Osteoblast (primary cell): Measurements from ENCODE around the gene CCDC154. TPM values are rescaled to one million over a fixed set of nuclear protein-coding genes. Genes with fewer than 3 reads are reported as not detected.

Experiments
- DNase-seq: peaks from one replicate; pipeline ENCODE4 v3.0.0; 2011; ENCODE audit warnings: low spot score, mixed read lengths; ENCODE audit not compliant: insufficient read length; ENCODE audit errors: missing footprints
- H2AFZ ChIP-seq: 2 replicates; pipeline ENCODE4 v1.6.0; 2011; ENCODE audit warnings: mild to moderate bottlenecking, low read length
- H3K27ac ChIP-seq: 2 replicates; pipeline ENCODE4 v1.5.1; 2011; ENCODE audit warnings: mild to moderate bottlenecking, low read depth, low read length, moderate library complexity
- H3K27me3 ChIP-seq: 2 replicates; pipeline ENCODE4 v1.6.0; 2012; ENCODE audit warnings: mild to moderate bottlenecking, control low read depth, inconsistent platforms, low read length, moderate library complexity; ENCODE audit not compliant: insufficient read depth
- H3K36me3 ChIP-seq: 2 replicates; pipeline ENCODE4 v1.5.1; 2011; ENCODE audit warnings: mild to moderate bottlenecking, low read length, control low read depth, moderate library complexity; ENCODE audit not compliant: insufficient read depth
- H3K4me1 ChIP-seq: 2 replicates; pipeline ENCODE4 v1.5.1; 2011; ENCODE audit warnings: mild to moderate bottlenecking, low read length, control low read depth, moderate library complexity; ENCODE audit not compliant: insufficient read depth
- H3K4me2 ChIP-seq: 2 replicates; pipeline ENCODE4 v1.6.0; 2011; ENCODE audit warnings: mild to moderate bottlenecking, low read length; ENCODE audit not compliant: insufficient read depth
- H3K4me3 ChIP-seq: fragments of 200-600 bp; sonication (generic); 3 replicates; pipeline ENCODE4 v1.5.1; 2012; ENCODE audit warnings: mild to moderate bottlenecking, low read length, inconsistent platforms; ENCODE audit not compliant: insufficient read depth
- H3K79me2 ChIP-seq: 2 replicates; pipeline ENCODE4 v1.6.0; 2012; ENCODE audit warnings: mild to moderate bottlenecking, low read length, control low read depth, inconsistent platforms; ENCODE audit not compliant: insufficient read depth
- H3K9me3 ChIP-seq: 2 replicates; pipeline ENCODE4 v1.5.1; 2011; ENCODE audit warnings: low read depth, low read length, control low read depth
- H4K20me1 ChIP-seq: 2 replicates; pipeline ENCODE4 v1.6.0; 2012; ENCODE audit warnings: mild to moderate bottlenecking, low read length, control low read depth; ENCODE audit not compliant: insufficient read depth
- total RNA-seq: library from RNA; depleted of rRNA; stranded (reverse); fragments of >200 nt; gene quantifications from 2 replicates; pipeline ENCODE4 v1.2.3, GENCODE V29; 2012
- TF ChIP-seq, protein P1 (sequence below): IDR thresholded peaks from 2 replicates; pipeline ENCODE4 v1.5.1; 2011; ENCODE audit warnings: mild to moderate bottlenecking, low read depth, low read length, moderate library complexity; ENCODE audit errors: extremely low read depth

Gene CCDC154
- total RNA-seq, 1 donor, result 0.36 TPM

DNA sequence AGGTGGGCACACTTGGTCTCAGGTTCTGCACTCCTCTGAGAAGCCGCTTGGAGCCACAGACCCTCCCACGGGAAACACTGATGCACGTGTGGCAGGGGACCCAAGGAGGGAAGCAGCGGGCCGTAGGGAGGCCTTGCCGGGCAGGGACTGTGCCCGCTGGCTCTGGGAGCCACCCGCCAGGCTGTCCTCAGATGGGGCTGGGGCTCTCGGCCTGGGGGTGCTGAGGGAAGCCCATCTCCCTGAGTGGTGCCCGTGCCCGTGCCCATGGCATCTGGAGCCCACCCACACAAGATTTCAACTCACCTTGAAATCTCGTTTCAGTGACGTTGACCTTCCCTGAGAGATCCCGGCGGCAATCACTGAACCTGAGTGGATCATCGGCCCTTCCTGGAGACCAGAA, 12.6 kb upstream of the CCDC154 start:
- Histone ChIP-seq H3K27ac (no peak overlapping the region), H3K79me2 (peaks cover 14% of the 10 kb centered on the region), H3K36me3 (peaks cover 9% of the 10 kb centered on the region), H4K20me1 (peaks cover 2% of the 10 kb centered on the region), H3K9me3 (no peaks in the 10 kb centered on the region), H3K4me2 (no peak overlapping the region), H3K27me3 (no peaks in the 10 kb centered on the region), H2AFZ (no peak overlapping the region), H3K4me1 (no peaks in the 10 kb centered on the region), H3K4me3 (no peak overlapping the region)
- TF ChIP-seq, protein P1, sequence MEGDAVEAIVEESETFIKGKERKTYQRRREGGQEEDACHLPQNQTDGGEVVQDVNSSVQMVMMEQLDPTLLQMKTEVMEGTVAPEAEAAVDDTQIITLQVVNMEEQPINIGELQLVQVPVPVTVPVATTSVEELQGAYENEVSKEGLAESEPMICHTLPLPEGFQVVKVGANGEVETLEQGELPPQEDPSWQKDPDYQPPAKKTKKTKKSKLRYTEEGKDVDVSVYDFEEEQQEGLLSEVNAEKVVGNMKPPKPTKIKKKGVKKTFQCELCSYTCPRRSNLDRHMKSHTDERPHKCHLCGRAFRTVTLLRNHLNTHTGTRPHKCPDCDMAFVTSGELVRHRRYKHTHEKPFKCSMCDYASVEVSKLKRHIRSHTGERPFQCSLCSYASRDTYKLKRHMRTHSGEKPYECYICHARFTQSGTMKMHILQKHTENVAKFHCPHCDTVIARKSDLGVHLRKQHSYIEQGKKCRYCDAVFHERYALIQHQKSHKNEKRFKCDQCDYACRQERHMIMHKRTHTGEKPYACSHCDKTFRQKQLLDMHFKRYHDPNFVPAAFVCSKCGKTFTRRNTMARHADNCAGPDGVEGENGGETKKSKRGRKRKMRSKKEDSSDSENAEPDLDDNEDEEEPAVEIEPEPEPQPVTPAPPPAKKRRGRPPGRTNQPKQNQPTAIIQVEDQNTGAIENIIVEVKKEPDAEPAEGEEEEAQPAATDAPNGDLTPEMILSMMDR, result no peak
- DNase-seq, result no peak

DNA sequence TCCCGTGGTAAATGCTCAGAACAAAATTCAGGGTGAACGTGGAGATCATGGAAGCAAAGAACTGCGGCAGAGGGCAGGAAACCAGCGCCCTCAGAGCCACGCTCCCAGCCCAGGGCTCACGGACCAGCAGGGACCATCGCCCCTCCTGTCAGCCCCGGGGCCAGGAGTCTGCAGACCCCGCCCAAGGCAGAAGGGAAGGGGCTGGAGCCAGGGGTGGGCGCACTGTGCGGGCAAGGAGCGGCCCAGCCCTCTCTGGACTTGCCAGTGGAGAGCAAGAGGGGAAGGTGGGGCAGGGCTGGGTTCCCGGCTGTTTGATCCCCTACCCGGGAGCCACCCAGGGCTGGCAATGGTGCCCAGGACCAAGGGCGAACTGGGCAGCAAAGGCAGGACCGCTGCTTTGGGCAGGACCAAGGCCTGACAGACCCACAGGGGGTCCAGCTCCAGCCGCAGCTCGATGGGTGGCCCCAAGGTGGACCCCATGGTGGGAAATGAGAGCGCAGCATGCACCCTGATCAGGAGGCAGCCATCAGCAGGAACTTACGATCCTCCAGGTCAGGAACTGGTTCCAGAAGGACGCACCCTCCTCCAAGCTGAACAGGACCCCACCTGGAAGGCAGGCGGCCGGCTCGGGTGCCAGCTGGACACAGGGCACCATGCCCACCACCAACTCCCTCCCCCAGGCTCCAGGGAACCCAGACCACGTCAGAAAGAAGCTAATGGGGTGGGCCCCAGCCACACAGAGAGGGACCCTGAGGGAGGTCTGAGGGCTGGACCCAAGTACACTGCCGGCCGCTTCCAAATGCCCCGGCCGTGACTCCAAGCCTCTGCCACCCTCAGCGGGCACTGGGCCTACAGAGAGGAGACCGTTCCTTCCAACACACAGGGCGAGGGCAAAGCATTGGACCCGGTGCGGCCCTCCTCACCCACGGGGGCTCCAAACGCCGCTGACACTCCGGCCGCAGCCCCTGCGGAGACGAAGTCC, 11.1 kb upstream of the CCDC154 start:
- Histone ChIP-seq H4K20me1 (no peaks in the 10 kb centered on the region), H3K4me1 (no peaks in the 10 kb centered on the region), H2AFZ (no peak overlapping the region), H3K36me3 (peaks cover 17% of the 10 kb centered on the region), H3K27ac (no peak overlapping the region), H3K27me3 (no peaks in the 10 kb centered on the region), H3K4me2 (no peak overlapping the region), H3K9me3 (no peaks in the 10 kb centered on the region), H3K4me3 (no peak overlapping the region), H3K79me2 (peaks cover 11% of the 10 kb centered on the region)
- no peak for DNase-seq
- TF ChIP-seq, protein P1, result no peak

DNA sequence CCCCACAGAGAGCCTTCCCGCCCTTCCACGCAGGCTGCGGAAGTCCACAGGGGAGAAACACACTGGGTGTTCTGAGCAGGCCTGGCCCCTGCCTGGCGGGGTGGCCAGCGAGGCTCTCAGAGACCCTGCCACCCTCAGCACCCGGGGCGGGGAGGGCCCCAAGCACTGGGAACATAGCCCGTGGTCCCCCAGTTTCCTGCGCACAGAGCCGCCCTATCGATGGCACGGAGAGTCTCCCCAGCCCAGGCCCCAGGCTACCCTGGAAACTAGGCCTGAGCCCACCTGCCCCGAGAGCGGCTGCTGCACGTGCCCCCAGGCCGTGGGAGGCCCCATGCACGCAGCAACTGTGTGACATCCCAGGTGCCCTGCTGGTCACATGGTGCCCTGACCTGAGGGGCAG, 10.2 kb upstream of the CCDC154 start:
- H3K36me3 ChIP-seq, result peaks cover 14% of the 10 kb centered on the region
- H3K4me3 ChIP-seq, result no peak overlapping the region
- no peaks in the 10 kb centered on the region for H4K20me1 ChIP-seq
- no peak overlapping the region for H2AFZ ChIP-seq
- H3K27ac ChIP-seq, result no peak overlapping the region
- DNase-seq, result no peak
- H3K79me2 ChIP-seq, result peaks cover 11% of the 10 kb centered on the region
- no peak overlapping the region for H3K4me2 ChIP-seq
- TF ChIP-seq, protein P1, result no peak
- H3K9me3 ChIP-seq, result no peaks in the 10 kb centered on the region
- no peaks in the 10 kb centered on the region for H3K27me3 ChIP-seq
- no peaks in the 10 kb centered on the region for H3K4me1 ChIP-seq

DNA sequence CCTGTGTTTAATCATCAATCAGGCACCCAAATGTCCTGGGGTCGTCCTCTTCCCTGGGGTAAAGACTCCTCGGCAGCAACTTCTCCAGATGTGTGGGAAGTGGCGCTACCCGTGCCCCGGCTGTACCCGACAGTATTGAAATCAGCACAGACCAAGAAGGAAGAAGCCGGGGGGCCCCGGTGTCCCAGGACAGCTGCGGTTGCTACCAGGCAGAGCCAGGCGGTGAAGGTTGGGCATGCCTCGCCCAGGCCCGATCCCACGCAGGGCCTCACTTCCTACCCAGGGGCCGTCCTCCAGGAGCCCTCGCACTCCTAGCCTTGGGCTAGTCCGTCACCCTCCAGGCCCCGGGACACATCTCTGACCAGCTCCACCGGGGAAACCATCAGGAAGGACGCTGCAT, 9.0 kb upstream of the CCDC154 start:
- Histone ChIP-seq H3K27me3 (no peaks in the 10 kb centered on the region), H3K9me3 (no peaks in the 10 kb centered on the region), H2AFZ (no peak overlapping the region), H3K4me1 (no peaks in the 10 kb centered on the region), H3K27ac (no peak overlapping the region), H3K79me2 (peaks cover 5% of the 10 kb centered on the region), H3K4me2 (no peak overlapping the region), H4K20me1 (no peaks in the 10 kb centered on the region), H3K4me3 (no peak overlapping the region), H3K36me3 (peaks cover 14% of the 10 kb centered on the region)
- TF ChIP-seq, protein P1, result no peak
- DNase-seq, result no peak
